HL-60 (cell line): ENCODE measurements around the gene IL1RAPL1.

ENCODE experiments used
- DNase-seq, 2 experiments: peaks; one replicate each; pipeline ENCODE4 v3.0.0-alpha.2; 2010 to 2020; ENCODE audit warnings: low read depth in 1 of 2, low spot score in 1 of 2
- H3K27ac ChIP-seq: fragments of 250-450 bp; sonication (Bioruptor Pico); replicated peaks from 2 replicates; pipeline ENCODE4 v1.5.1; 2020; ENCODE audit warnings: mild to moderate bottlenecking, moderate library complexity
- H3K27me3 ChIP-seq: fragments of 250-450 bp; sonication (Bioruptor Pico); 2 replicates; pipeline ENCODE4 v1.5.1; 2021; ENCODE audit warnings: mild to moderate bottlenecking, moderate library complexity; ENCODE audit not compliant: insufficient read depth, poor library complexity, severe bottlenecking
- H3K4me3 ChIP-seq: replicated peaks from 2 replicates; pipeline ENCODE4 v1.5.1; 2011; ENCODE audit warnings: mild to moderate bottlenecking, control low read depth, low read length; ENCODE audit not compliant: insufficient read depth
- CTCF ChIP-seq: IDR thresholded peaks from one replicate; pipeline ENCODE4 v1.5.1; 2011; ENCODE audit warnings: low read length, control low read depth, inconsistent platforms; ENCODE audit not compliant: insufficient read depth
- GABPA ChIP-seq: IDR thresholded peaks from 2 replicates; pipeline ENCODE4 v1.6.1; 2012; ENCODE audit warnings: low read depth
- POLR2AphosphoS5 ChIP-seq: IDR thresholded peaks from 2 replicates; pipeline ENCODE4 v1.6.1; 2012; ENCODE audit warnings: low read depth
- REST ChIP-seq: IDR thresholded peaks from 2 replicates; pipeline ENCODE4 v1.6.1; 2012; ENCODE audit warnings: low read depth; ENCODE audit not compliant: insufficient replicate concordance
- SPI1 ChIP-seq: IDR thresholded peaks from 2 replicates; pipeline ENCODE4 v1.6.1; 2012; ENCODE audit warnings: low read depth, mild to moderate bottlenecking, borderline replicate concordance

IL1RAPL1 gene

GRCh38 chrX:29746326-29746725 is 1159.1 kb downstream of the IL1RAPL1 start:
- no peak for DNase-seq
- TF ChIP-seq POLR2AphosphoS5 (no peak), CTCF (no peak), GABPA (no peak), SPI1 (no peak), REST (no peak)
- Histone ChIP-seq H3K4me3 (no peak overlapping the region), H3K27ac (no peak overlapping the region), H3K27me3 (no peaks in the 10 kb centered on the region)

GRCh38 chrX:29762006-29762405 is 1174.8 kb downstream of the IL1RAPL1 start:
- DNase-seq, result no peak
- H3K27ac ChIP-seq, result no peak overlapping the region
- H3K27me3 ChIP-seq, result no peaks in the 10 kb centered on the region
- H3K4me3 ChIP-seq, result no peak overlapping the region
- TF ChIP-seq SPI1 (no peak), GABPA (no peak)

GRCh38 chrX:29775890-29776289 is 1188.6 kb downstream of the IL1RAPL1 start:
- no peak for TF ChIP-seq REST
- no peak for TF ChIP-seq SPI1
- no peak for TF ChIP-seq GABPA
- no peak for TF ChIP-seq CTCF
- TF ChIP-seq POLR2AphosphoS5, result no peak
- H3K27ac ChIP-seq, result no peak overlapping the region
- no peaks in the 10 kb centered on the region for H3K27me3 ChIP-seq
- H3K4me3 ChIP-seq, result no peak overlapping the region
- DNase-seq, result no peak

- H3K27ac ChIP-seq, result no peak overlapping the region
- TF ChIP-seq REST, result no peak
- H3K27me3 ChIP-seq, result no peaks in the 10 kb centered on the region
- no peak overlapping the region for H3K4me3 ChIP-seq
- DNase-seq, result peak in 1 of 2 experiments; percentile 1
Measured at GRCh38 chrX:29787656-29788055, 1200.4 kb downstream of the IL1RAPL1 start.
